SK-N-SH (cell line): ENCODE measurements around the gene RAB3IL1. TPM values are rescaled to one million over a fixed set of nuclear protein-coding genes. Genes with fewer than 3 reads are reported as not detected.
A peak's percentile ranks its signal among the peaks of the same experiment; 100 is the strongest.

ENCODE experiments used
- CTCF ChIA-PET: fragments of 300-600, 350-600 bp; formaldehyde crosslinking; extraction: SDS; loops from one replicate; lab custom pipeline; 2021; lab: Yijun Ruan, JAX
- POLR2A ChIA-PET: fragments of 350-600 bp; sonication (Branson Sonifier 250); formaldehyde crosslinking; extraction: SDS; loops from one replicate; lab custom pipeline; 2020; ENCODE audit warnings: antibody characterized with exemption, inconsistent platforms; lab: Yijun Ruan, JAX
- DNase-seq: peaks from one replicate; pipeline ENCODE4 v3.0.0; 2012
- H2AFZ ChIP-seq: fragments of 200-600 bp; sonication (generic); 2 replicates; pipeline ENCODE4 v1.8.1; 2016; ENCODE audit warnings: antibody characterized with exemption, mild to moderate bottlenecking, low read depth
- H3F3A ChIP-seq: fragments of 200-600 bp; sonication (generic); replicated peaks from 2 replicates; pipeline ENCODE3; 2016; ENCODE audit warnings: antibody characterized with exemption, mild to moderate bottlenecking; ENCODE audit not compliant: insufficient read depth
- H3K27ac ChIP-seq, 2 experiments: fragments of 200-500 bp in 1 of 2; fragments of 200-600 bp in 1 of 2; sonication (Bioruptor generic) in 1 of 2; sonication (generic), shearing (Covaris generic) in 1 of 2; 2 replicates each; pipeline versions ENCODE4 v1.5.1 to v1.6.1; 2014 to 2016; ENCODE audit warnings: low read depth in 2 of 2, inconsistent platforms in 1 of 2, low read length in 1 of 2, mild to moderate bottlenecking in 1 of 2, mixed read lengths in 1 of 2
- H3K27me3 ChIP-seq: fragments of 200-600 bp; sonication (generic), shearing (Covaris generic); 2 replicates; pipeline ENCODE4 v1.6.1; 2016; ENCODE audit warnings: mixed run types; ENCODE audit not compliant: insufficient read depth
- H3K36me3 ChIP-seq, 2 experiments: fragments of 200-500 bp in 1 of 2; fragments of 200-600 bp in 1 of 2; sonication (Bioruptor generic) in 1 of 2; sonication (generic) in 1 of 2; replicated peaks in 1 of 2; 2 replicates each; pipeline versions ENCODE3 to v1.5.1; 2014 to 2016; ENCODE audit warnings: low read length in 1 of 2, mild to moderate bottlenecking in 1 of 2; ENCODE audit not compliant: insufficient read depth in 2 of 2, control insufficient read depth in 1 of 2
- H3K4me1 ChIP-seq, 2 experiments: fragments of 200-500 bp in 1 of 2; fragments of 200-600 bp in 1 of 2; sonication (Bioruptor generic) in 1 of 2; sonication (generic), shearing (Covaris generic) in 1 of 2; 2 replicates each; pipeline versions ENCODE4 v1.5.1 to v1.6.1; 2014 to 2016; ENCODE audit warnings: low read depth in 1 of 2, low read length in 1 of 2, mixed run types in 1 of 2; ENCODE audit not compliant: insufficient read depth in 2 of 2, control insufficient read depth in 1 of 2
- H3K4me2 ChIP-seq: fragments of 200-600 bp; sonication (generic), shearing (Covaris generic); 2 replicates; pipeline ENCODE4 v1.6.1; 2017; ENCODE audit warnings: mixed run types
- H3K4me3 ChIP-seq, 2 experiments: fragments of 200-500 bp in 1 of 2; fragments of 200-600 bp in 1 of 2; sonication (Bioruptor generic) in 1 of 2; sonication (generic), shearing (Covaris generic) in 1 of 2; 2 replicates each; pipeline versions ENCODE4 v1.5.1 to v1.8.1; 2014 to 2016; ENCODE audit warnings: low read depth in 2 of 2, inconsistent platforms in 1 of 2, low read length in 1 of 2, mild to moderate bottlenecking in 1 of 2, mixed read lengths in 1 of 2, moderate library complexity in 1 of 2
- H3K79me2 ChIP-seq: fragments of 200-600 bp; sonication (generic); 2 replicates; pipeline ENCODE4 v1.8.1; 2017; ENCODE audit warnings: mild to moderate bottlenecking; ENCODE audit not compliant: insufficient read depth
- H3K9ac ChIP-seq: fragments of 200-600 bp; sonication (generic); 2 replicates; pipeline ENCODE4 v1.6.1; 2017; ENCODE audit warnings: mixed run types
- H3K9me2 ChIP-seq: fragments of 200-600 bp; sonication (generic); 2 replicates; pipeline ENCODE4 v1.6.1; 2017; ENCODE audit warnings: mixed run types
- H3K9me3 ChIP-seq: fragments of 200-600 bp; sonication (generic); 2 replicates; pipeline ENCODE4 v1.6.1; 2017; ENCODE audit warnings: mixed run types, mild to moderate bottlenecking, moderate library complexity
- H4K20me1 ChIP-seq: fragments of 200-600 bp; sonication (generic); 2 replicates; pipeline ENCODE4 v1.6.1; 2017; ENCODE audit warnings: mild to moderate bottlenecking, mixed run types; ENCODE audit not compliant: insufficient read depth
- CHD2 ChIP-seq: fragments of 150-350 bp; IDR thresholded peaks from 2 replicates; pipeline ENCODE4 v1.6.1; 2018; ENCODE audit warnings: low read length; ENCODE audit not compliant: partially characterized antibody
- FOSL2 ChIP-seq: IDR thresholded peaks from 2 replicates; pipeline ENCODE4 v1.4.0; 2012; ENCODE audit warnings: low read depth, mild to moderate bottlenecking, moderate library complexity, borderline replicate concordance
- JUND ChIP-seq: IDR thresholded peaks from 2 replicates; pipeline ENCODE4 v1.4.0; 2012
- MAX ChIP-seq: IDR thresholded peaks from 2 replicates; pipeline ENCODE4 v1.4.0; 2012; ENCODE audit warnings: low read depth
- MEF2A ChIP-seq: IDR thresholded peaks from 2 replicates; pipeline ENCODE4 v1.4.0; 2012; ENCODE audit warnings: low read depth, borderline replicate concordance
- MXI1 ChIP-seq: IDR thresholded peaks from 2 replicates; pipeline ENCODE4 v1.6.1; 2012; ENCODE audit warnings: mild to moderate bottlenecking, low read depth, low read length, improper control_type of control experiment
- NRF1 ChIP-seq: IDR thresholded peaks from 2 replicates; pipeline ENCODE4 v1.6.1; 2012; ENCODE audit warnings: low read depth, mild to moderate bottlenecking, low read length
- RAD21 ChIP-seq: IDR thresholded peaks from 2 replicates; pipeline ENCODE4 v1.6.1; 2012; ENCODE audit warnings: mild to moderate bottlenecking, low read length
- RFX5 ChIP-seq: IDR thresholded peaks from 2 replicates; pipeline ENCODE4 v1.6.1; 2012; ENCODE audit warnings: mild to moderate bottlenecking, improper control_type of control experiment, low read length
- SIN3A ChIP-seq: IDR thresholded peaks from 2 replicates; pipeline ENCODE4 v1.6.1; 2012; ENCODE audit warnings: low read depth, mild to moderate bottlenecking, low read length, moderate library complexity, borderline replicate concordance
- TAF1 ChIP-seq: IDR thresholded peaks from 2 replicates; pipeline ENCODE4 v1.6.1; 2012; ENCODE audit warnings: low read depth, mild to moderate bottlenecking, low read length, moderate library complexity, borderline replicate concordance
- TEAD4 ChIP-seq: IDR thresholded peaks from 2 replicates; pipeline ENCODE4 v1.4.0; 2012; ENCODE audit warnings: mild to moderate bottlenecking, borderline replicate concordance; ENCODE audit not compliant: insufficient read depth
- USF1 ChIP-seq: IDR thresholded peaks from 2 replicates; pipeline ENCODE4 v1.4.0; 2012; ENCODE audit warnings: low read depth, borderline replicate concordance
- USF2 ChIP-seq: fragments of 150-350 bp; IDR thresholded peaks from 2 replicates; pipeline ENCODE4 v1.6.1; 2017; ENCODE audit warnings: antibody characterized with exemption, low read length, low read depth, borderline replicate concordance
- WGBS: methylation state at CpG from one replicate; pipeline ENCODE4 v1.1.6; 2017; ENCODE audit warnings: low lambda C conversion rate; 5-methylcytosine and 5-hydroxymethylcytosine counted together
- polyA plus RNA-seq, 3 experiments: library from polyadenylated mRNA; depleted of rRNA; stranded (reverse); fragments of >200 nt; gene quantifications; 2 replicates each; pipeline ENCODE4 v1.2.3, GENCODE V29; 2012

Gene RAB3IL1
- polyA plus RNA-seq (2012; rRNA removed): 9.8 and 10.2 TPM in 2 replicates
- polyA plus RNA-seq (2012; cell fraction: cytosol; rRNA removed): 4.8 and 7.2 TPM in 2 replicates
- 14.6 and 16.0 TPM in 2 replicates for polyA plus RNA-seq (2012; cell fraction: nucleus; rRNA removed)

- peak within 1 kb of the TSS; percentile 59 to 65 for H3K4me3 ChIP-seq
- ChIA-PET CTCF (interaction anchor here (0.6 to 5.9 kb wide), 5 partner anchors 9 to 164 kb away, joined by 3 to 85 read pairs (median 4); no protein-coding TSS in a partner anchor), POLR2A (interaction anchor here (0.6 kb wide), 1 partner anchor 21 kb away, joined by 3 read pairs; no protein-coding TSS in a partner anchor)
- no peaks in the 10 kb centered on the region for H3K36me3 ChIP-seq
- WGBS: 30% methylated on average over 7 of the region's 74 CpGs
- H3K4me2 ChIP-seq: peak within 1 kb of the TSS; percentile 88
- H3K9me2 ChIP-seq: no peaks in the 10 kb centered on the region
- H3K27me3 ChIP-seq: no peaks in the 10 kb centered on the region
- H3K79me2 ChIP-seq: no peaks in the 10 kb centered on the region
- no peaks in the 10 kb centered on the region for H3F3A ChIP-seq
- H3K27ac ChIP-seq: no peak within 1 kb of the TSS; a peak in 1 of 4 replicates
- H3K9me3 ChIP-seq: no peaks in the 10 kb centered on the region
- peak within 1 kb of the TSS; percentile 53; the same call in 1 of the 2 replicates for H3K9ac ChIP-seq
- DNase-seq: peak; percentile 94
- TF ChIP-seq MAX (peak; percentile 53; the same call in 1 of the 2 replicates), USF1 (peak; percentile 87), CHD2 (no peak), SIN3A (no peak), FOSL2 (no peak), NRF1 (no peak), RAD21 (no peak), MXI1 (peak; percentile 76), TAF1 (no peak), USF2 (peak; percentile 79), JUND (no peak), RFX5 (no peak), TEAD4 (no peak), MEF2A (no peak)
- peaks cover 5 to 30% of the 10 kb centered on the region in 2 experiments; a peak in 3 of 4 replicates for H3K4me1 ChIP-seq
- H2AFZ ChIP-seq: peak within 1 kb of the TSS; percentile 57; the same call in 1 of the 2 replicates
- no peaks in the 10 kb centered on the region for H4K20me1 ChIP-seq
These were observed at the start of gene RAB3IL1 for GRCh38 chr11:61917334-61918109. Gene RAB3IL1 (minus strand): TSS chr11:61917566. CDS start chr11:61917367, 199 bp downstream.
